ENCODE data around the gene LMOD3.

- TF ChIP-seq POLR2AphosphoS5 (IDR thresholded peaks at IDR 0.05; ENCODE audit: low read depth, low read length) (no peak), POLR2A (IDR thresholded peaks at IDR 0.05; ENCODE audit: low read depth, low read length) (no peak)
Observed at GRCh38 chr3:69137005-69137404, 14.6 kb upstream of the LMOD3 start.

Data from GM12891 (cell line).